Osteoblast (primary cell): Measurements from ENCODE around the gene DIPK1B. TPM values are rescaled to one million over a fixed set of nuclear protein-coding genes. Genes with fewer than 3 reads are reported as not detected.

Source experiments
- DNase-seq: peaks from one replicate; pipeline ENCODE4 v3.0.0; 2011; ENCODE audit warnings: low spot score, mixed read lengths; ENCODE audit not compliant: insufficient read length; ENCODE audit errors: missing footprints
- H2AFZ ChIP-seq: 2 replicates; pipeline ENCODE4 v1.6.0; 2011; ENCODE audit warnings: mild to moderate bottlenecking, low read length
- H3K27ac ChIP-seq: 2 replicates; pipeline ENCODE4 v1.5.1; 2011; ENCODE audit warnings: mild to moderate bottlenecking, low read depth, low read length, moderate library complexity
- H3K27me3 ChIP-seq: 2 replicates; pipeline ENCODE4 v1.6.0; 2012; ENCODE audit warnings: mild to moderate bottlenecking, control low read depth, inconsistent platforms, low read length, moderate library complexity; ENCODE audit not compliant: insufficient read depth
- H3K36me3 ChIP-seq: 2 replicates; pipeline ENCODE4 v1.5.1; 2011; ENCODE audit warnings: mild to moderate bottlenecking, low read length, control low read depth, moderate library complexity; ENCODE audit not compliant: insufficient read depth
- H3K4me1 ChIP-seq: 2 replicates; pipeline ENCODE4 v1.5.1; 2011; ENCODE audit warnings: mild to moderate bottlenecking, low read length, control low read depth, moderate library complexity; ENCODE audit not compliant: insufficient read depth
- H3K4me2 ChIP-seq: 2 replicates; pipeline ENCODE4 v1.6.0; 2011; ENCODE audit warnings: mild to moderate bottlenecking, low read length; ENCODE audit not compliant: insufficient read depth
- H3K4me3 ChIP-seq: fragments of 200-600 bp; sonication (generic); 3 replicates; pipeline ENCODE4 v1.5.1; 2012; ENCODE audit warnings: mild to moderate bottlenecking, low read length, inconsistent platforms; ENCODE audit not compliant: insufficient read depth
- H3K79me2 ChIP-seq: 2 replicates; pipeline ENCODE4 v1.6.0; 2012; ENCODE audit warnings: mild to moderate bottlenecking, low read length, control low read depth, inconsistent platforms; ENCODE audit not compliant: insufficient read depth
- H3K9me3 ChIP-seq: 2 replicates; pipeline ENCODE4 v1.5.1; 2011; ENCODE audit warnings: low read depth, low read length, control low read depth
- H4K20me1 ChIP-seq: 2 replicates; pipeline ENCODE4 v1.6.0; 2012; ENCODE audit warnings: mild to moderate bottlenecking, low read length, control low read depth; ENCODE audit not compliant: insufficient read depth
- CTCF ChIP-seq: IDR thresholded peaks from 2 replicates; pipeline ENCODE4 v1.5.1; 2011; ENCODE audit warnings: mild to moderate bottlenecking, low read depth, low read length, moderate library complexity; ENCODE audit errors: extremely low read depth
- total RNA-seq: library from RNA; depleted of rRNA; stranded (reverse); fragments of >200 nt; gene quantifications from 2 replicates; pipeline ENCODE4 v1.2.3, GENCODE V29; 2012

The DIPK1B gene
- total RNA-seq, 1 donor, result not detected

GRCh38 chr9:136698635-136699246 is 13.6 kb upstream of the DIPK1B start:
- Histone ChIP-seq H2AFZ (no peak overlapping the region), H3K27me3 (peaks cover 15% of the 10 kb centered on the region), H3K4me3 (no peak overlapping the region), H3K9me3 (no peaks in the 10 kb centered on the region), H4K20me1 (no peaks in the 10 kb centered on the region), H3K4me1 (no peaks in the 10 kb centered on the region), H3K79me2 (no peaks in the 10 kb centered on the region), H3K4me2 (no peak overlapping the region), H3K27ac (no peak overlapping the region), H3K36me3 (no peaks in the 10 kb centered on the region)
- TF ChIP-seq CTCF, result no peak
- DNase-seq, result no peak

DNA sequence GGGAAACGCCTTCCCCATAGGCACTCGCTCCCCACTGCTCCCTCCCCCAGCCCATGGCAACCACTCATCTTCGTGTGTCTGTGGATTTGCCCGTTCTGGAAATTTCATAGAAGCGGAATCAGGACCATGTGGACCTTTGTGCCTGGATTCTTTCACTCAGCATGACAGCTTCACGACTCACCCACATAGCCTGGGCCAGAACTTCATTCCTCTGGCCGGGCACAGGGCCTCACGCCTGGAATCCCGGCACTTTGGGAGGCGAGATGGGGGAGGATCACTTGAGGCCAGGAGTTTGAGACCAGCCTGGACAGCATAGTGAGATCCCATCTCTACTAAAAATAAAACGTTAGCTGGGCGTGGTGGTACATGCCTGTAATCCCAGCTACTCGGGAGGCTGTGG is 12.1 kb upstream of the DIPK1B start:
- H3K36me3 ChIP-seq, result no peaks in the 10 kb centered on the region
- H3K79me2 ChIP-seq, result no peaks in the 10 kb centered on the region
- TF ChIP-seq CTCF, result no peak

DNA sequence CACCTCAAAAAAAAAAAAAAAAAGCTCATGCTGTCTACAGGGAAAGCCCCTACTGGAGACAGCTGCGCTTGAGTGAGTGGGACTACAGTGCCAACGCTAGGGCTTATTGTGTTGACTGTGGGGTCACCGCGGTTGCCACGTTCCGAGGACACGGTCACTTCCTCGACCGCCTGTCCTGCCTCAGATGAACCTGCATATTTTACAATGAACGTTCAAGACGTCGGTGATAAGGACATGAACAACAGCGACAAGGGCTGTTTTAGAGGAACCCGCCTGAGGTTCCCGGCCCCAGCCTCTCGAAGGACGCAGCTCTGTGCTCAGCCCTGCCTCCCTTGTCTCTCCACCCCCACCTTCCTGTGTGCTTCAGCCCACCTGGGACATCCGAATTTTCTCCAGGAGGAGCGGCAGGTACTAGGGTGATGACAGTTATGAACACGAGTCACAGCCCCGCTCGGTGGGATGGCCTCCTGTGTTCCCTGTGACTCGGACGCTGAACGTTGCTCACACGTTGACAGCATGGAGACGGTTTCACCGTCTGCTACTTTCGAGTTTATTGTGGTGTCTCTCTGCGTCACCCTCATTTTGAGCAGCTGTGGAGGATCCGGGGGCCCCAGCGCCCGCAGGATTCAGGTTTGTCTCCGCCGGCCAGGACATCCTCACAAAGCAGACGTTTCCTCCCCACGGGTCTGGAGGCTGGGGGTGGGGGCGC is 11.3 kb upstream of the DIPK1B start:
- no peaks in the 10 kb centered on the region for H3K36me3 ChIP-seq
- H3K9me3 ChIP-seq, result no peaks in the 10 kb centered on the region
- DNase-seq, result no peak
- no peaks in the 10 kb centered on the region for H4K20me1 ChIP-seq
- no peaks in the 10 kb centered on the region for H3K79me2 ChIP-seq
- H3K4me3 ChIP-seq, result no peak overlapping the region
- H3K4me2 ChIP-seq, result no peak overlapping the region
- H2AFZ ChIP-seq, result no peak overlapping the region
- H3K4me1 ChIP-seq, result no peaks in the 10 kb centered on the region
- H3K27ac ChIP-seq, result no peak overlapping the region
- H3K27me3 ChIP-seq, result peaks cover 15% of the 10 kb centered on the region
- TF ChIP-seq CTCF, result no peak

More for the DNA sequence above, 12.1 kb upstream of the DIPK1B start:
- no peak for DNase-seq
- Histone ChIP-seq H4K20me1 (no peaks in the 10 kb centered on the region), H3K9me3 (no peaks in the 10 kb centered on the region), H3K27ac (no peak overlapping the region), H3K4me1 (no peaks in the 10 kb centered on the region), H3K27me3 (peaks cover 15% of the 10 kb centered on the region), H3K4me3 (no peak overlapping the region), H2AFZ (no peak overlapping the region), H3K4me2 (no peak overlapping the region)

DNA sequence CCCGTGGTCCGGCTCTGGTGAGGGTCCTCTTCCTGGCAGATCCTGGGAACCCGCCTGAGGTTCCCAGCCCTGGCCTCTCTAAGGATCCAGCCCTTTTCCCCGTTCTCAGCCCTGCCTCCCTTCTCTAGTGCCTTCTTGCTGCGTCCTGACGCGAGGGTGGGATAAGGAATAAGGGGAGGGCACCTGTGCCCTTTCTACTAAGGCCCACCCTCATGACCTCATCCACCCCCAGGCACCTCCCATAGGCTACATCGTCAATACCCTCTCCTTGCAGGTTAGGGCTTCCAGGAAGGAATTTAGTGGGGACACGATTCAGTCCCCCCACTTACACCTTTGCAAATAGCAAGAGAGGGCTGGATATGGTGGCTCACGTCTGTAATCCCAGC is 10.7 kb upstream of the DIPK1B start:
- Histone ChIP-seq H2AFZ (no peak overlapping the region), H3K4me1 (no peaks in the 10 kb centered on the region), H3K27me3 (peaks cover 15% of the 10 kb centered on the region), H3K36me3 (no peaks in the 10 kb centered on the region), H3K4me3 (no peak overlapping the region), H3K27ac (no peak overlapping the region), H3K79me2 (no peaks in the 10 kb centered on the region), H3K9me3 (no peaks in the 10 kb centered on the region), H3K4me2 (no peak overlapping the region), H4K20me1 (no peaks in the 10 kb centered on the region)
- TF ChIP-seq CTCF, result no peak
- no peak for DNase-seq
